ENCODE results near the gene DEPDC5.

- TF ChIP-seq FOXM1 (IDR thresholded peaks at IDR 0.05; ENCODE audit: low read depth), result no peak
- no peak for TF ChIP-seq FOXM1 (CRISPR knock-in tag; IDR thresholded peaks at IDR 0.05; ENCODE audit: low read depth)
- no peak for TF ChIP-seq ZNF561 (CRISPR knock-in tag; conservative IDR thresholded peaks at IDR 0.05)
- TF ChIP-seq, protein P1, sequence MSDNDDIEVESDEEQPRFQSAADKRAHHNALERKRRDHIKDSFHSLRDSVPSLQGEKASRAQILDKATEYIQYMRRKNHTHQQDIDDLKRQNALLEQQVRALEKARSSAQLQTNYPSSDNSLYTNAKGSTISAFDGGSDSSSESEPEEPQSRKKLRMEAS (CRISPR knock-in tag; IDR thresholded peaks at IDR 0.05), result no peak
- no peak for TF ChIP-seq POLR2A (conservative IDR thresholded peaks at IDR 0.05)
- TF ChIP-seq NUFIP1 (IDR thresholded peaks at IDR 0.05; ENCODE audit: partially characterized antibody), result no peak
- no peak for TF ChIP-seq ZBTB7A (IDR thresholded peaks at IDR 0.05; ENCODE audit: borderline replicate concordance, control insufficient read depth, low read depth, low read length)
- no peak for TF ChIP-seq ZFP30 (CRISPR knock-in tag; IDR thresholded peaks at IDR 0.05; ENCODE audit: borderline replicate concordance)
- TF ChIP-seq, protein P2, sequence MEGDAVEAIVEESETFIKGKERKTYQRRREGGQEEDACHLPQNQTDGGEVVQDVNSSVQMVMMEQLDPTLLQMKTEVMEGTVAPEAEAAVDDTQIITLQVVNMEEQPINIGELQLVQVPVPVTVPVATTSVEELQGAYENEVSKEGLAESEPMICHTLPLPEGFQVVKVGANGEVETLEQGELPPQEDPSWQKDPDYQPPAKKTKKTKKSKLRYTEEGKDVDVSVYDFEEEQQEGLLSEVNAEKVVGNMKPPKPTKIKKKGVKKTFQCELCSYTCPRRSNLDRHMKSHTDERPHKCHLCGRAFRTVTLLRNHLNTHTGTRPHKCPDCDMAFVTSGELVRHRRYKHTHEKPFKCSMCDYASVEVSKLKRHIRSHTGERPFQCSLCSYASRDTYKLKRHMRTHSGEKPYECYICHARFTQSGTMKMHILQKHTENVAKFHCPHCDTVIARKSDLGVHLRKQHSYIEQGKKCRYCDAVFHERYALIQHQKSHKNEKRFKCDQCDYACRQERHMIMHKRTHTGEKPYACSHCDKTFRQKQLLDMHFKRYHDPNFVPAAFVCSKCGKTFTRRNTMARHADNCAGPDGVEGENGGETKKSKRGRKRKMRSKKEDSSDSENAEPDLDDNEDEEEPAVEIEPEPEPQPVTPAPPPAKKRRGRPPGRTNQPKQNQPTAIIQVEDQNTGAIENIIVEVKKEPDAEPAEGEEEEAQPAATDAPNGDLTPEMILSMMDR (IDR thresholded peaks at IDR 0.05 in 2 of 3, conservative IDR thresholded peaks at IDR 0.05 in 1 of 3; ENCODE audit: insufficient read depth in 2 of 3, low read depth in 1 of 3, low read length in 3 of 3), result no peak
- no peak for TF ChIP-seq NR2C2 (CRISPR knock-in tag; IDR thresholded peaks at IDR 0.05)
- no peak for TF ChIP-seq NR2C2 (tag; IDR thresholded peaks at IDR 0.05)
- TF ChIP-seq PHF8 (IDR thresholded peaks at IDR 0.05; ENCODE audit: borderline replicate concordance, low read length), result no peak
- no peak for TF ChIP-seq MAFK (IDR thresholded peaks at IDR 0.05; ENCODE audit: low read length)
- TF ChIP-seq AFF4 (CRISPR knock-in tag; IDR thresholded peaks at IDR 0.05), result no peak
- no peak for TF ChIP-seq CEBPB (tag; IDR thresholded peaks at IDR 0.05)
- TF ChIP-seq CBX5 (IDR thresholded peaks at IDR 0.05; ENCODE audit: borderline replicate concordance, low read depth), result no peak
Observed at GRCh38 chr22:31752096-31752847, 1.5 kb upstream of the DEPDC5 start.

Data from K562 (cell line).